GM12878 (cell line): ENCODE measurements around the gene CDH4. TPM values are rescaled to one million over a fixed set of nuclear protein-coding genes. Genes with fewer than 3 reads are reported as not detected.

Experiments
- ATAC-seq: fragments of 200-7000 bp; cut with Tn5 transposase; 3 replicates; pipeline ENCODE4 v1.9.1; 2020; ENCODE audit warnings: mild to moderate bottlenecking, moderate library complexity
- BruUV-seq: library from RNA; stranded (reverse); fragments of 400-500 nt; replicated peaks from 2 replicates; lab custom pipeline; 2021; lab: Mats Ljungman, UMichigan
- CTCF ChIA-PET: fragments of 300-600 bp; sonication (Branson Sonifier 250); formaldehyde crosslinking; extraction: SDS; loops from one replicate; lab custom pipeline; 2021; ENCODE audit warnings: inconsistent platforms; lab: Yijun Ruan, JAX
- POLR2A ChIA-PET: fragments of 350-600 bp; formaldehyde crosslinking; extraction: SDS; loops from one replicate; lab custom pipeline; 2021; ENCODE audit warnings: inconsistent platforms; lab: Charles Lee
- RAD21 ChIA-PET: fragments of 300-600 bp; sonication (Branson Sonifier 250); formaldehyde crosslinking; loops from one replicate; lab custom pipeline; 2023; ENCODE audit warnings: antibody characterized with exemption; ENCODE audit not compliant: unreplicated experiment; lab: Charles Lee
- SMC1A ChIA-PET: fragments of 300-600 bp; sonication (Branson Sonifier 250); formaldehyde crosslinking; loops from one replicate; lab custom pipeline; 2023; ENCODE audit not compliant: unreplicated experiment, uncharacterized antibody; lab: Charles Lee
- DNase-seq: peaks from one replicate; pipeline ENCODE4 v3.0.0-alpha.2; 2011; ENCODE audit warnings: low read depth, low spot score
- FAIRE-seq: peaks from 3 replicates; lab custom pipeline; 2011; peaks lifted over from hg19 to GRCh38; lab: Jason Lieb, UNC
- H2AFZ ChIP-seq: 2 replicates; pipeline ENCODE4 v1.6.0; 2011; ENCODE audit warnings: low read depth, low read length, control low read depth; ENCODE audit not compliant: control insufficient read depth
- H3K27ac ChIP-seq: 2 replicates; pipeline ENCODE4 v1.5.1; 2011; ENCODE audit warnings: control low read depth; ENCODE audit not compliant: control insufficient read depth, insufficient read depth
- H3K27me3 ChIP-seq, 2 experiments: replicated peaks in 1 of 2; 2 replicates each; pipeline versions ENCODE4 v1.6.0 to v1.6.1; 2011; ENCODE audit warnings: low read length in 1 of 2; ENCODE audit not compliant: control insufficient read depth in 2 of 2, insufficient read depth in 2 of 2
- H3K36me3 ChIP-seq, 2 experiments: 2 replicates each; pipeline ENCODE4 v1.5.1; 2011; ENCODE audit warnings: low read length in 1 of 2; ENCODE audit not compliant: control insufficient read depth in 2 of 2, insufficient read depth in 2 of 2
- H3K4me1 ChIP-seq: 2 replicates; pipeline ENCODE4 v1.6.1; 2011; ENCODE audit warnings: mild to moderate bottlenecking, low read length, moderate library complexity, mixed read lengths; ENCODE audit not compliant: control insufficient read depth, insufficient read depth
- H3K4me2 ChIP-seq: 2 replicates; pipeline ENCODE4 v1.6.0; 2011; ENCODE audit warnings: control low read depth; ENCODE audit not compliant: control insufficient read depth, insufficient read depth
- H3K4me3 ChIP-seq: fragments of 200-600 bp; sonication (generic); 2 replicates; pipeline ENCODE4 v1.5.1; 2016
- H3K79me2 ChIP-seq: 2 replicates; pipeline ENCODE4 v1.6.0; 2011; ENCODE audit warnings: low read length; ENCODE audit not compliant: control insufficient read depth, insufficient read depth
- H3K9ac ChIP-seq: 2 replicates; pipeline ENCODE4 v1.8.0; 2011; ENCODE audit warnings: low read length, control low read depth, mixed read lengths; ENCODE audit not compliant: control insufficient read depth, insufficient read depth
- H3K9me3 ChIP-seq: replicated peaks from 3 replicates; pipeline ENCODE4 v1.5.1; 2011; ENCODE audit warnings: mild to moderate bottlenecking, low read length; ENCODE audit not compliant: control insufficient read depth, insufficient read depth
- H4K20me1 ChIP-seq: 2 replicates; pipeline ENCODE4 v1.6.0; 2011; ENCODE audit not compliant: control insufficient read depth, insufficient read depth
- BCL3 ChIP-seq: IDR thresholded peaks from 2 replicates; pipeline ENCODE4 v1.6.1; 2011; ENCODE audit warnings: borderline replicate concordance, low read depth, mild to moderate bottlenecking, moderate library complexity, low read length; ENCODE audit not compliant: insufficient read depth, poor library complexity, severe bottlenecking
- BHLHE40 ChIP-seq, 2 experiments: fragments of 450-650 bp in 1 of 2; IDR thresholded peaks; 2 replicates each; pipeline ENCODE4 v1.6.1; 2011 to 2017; ENCODE audit warnings: low read depth in 2 of 2, borderline replicate concordance in 1 of 2, improper control_type of control experiment in 1 of 2, low read length in 1 of 2, mild to moderate bottlenecking in 1 of 2
- ESRRA ChIP-seq: IDR thresholded peaks from 2 replicates; pipeline ENCODE4 v1.6.1; 2012; ENCODE audit warnings: mild to moderate bottlenecking, low read length, improper control_type of control experiment
- GABPA ChIP-seq: IDR thresholded peaks from 2 replicates; pipeline ENCODE4 v1.6.1; 2014; ENCODE audit warnings: antibody characterized with exemption, low read depth, mild to moderate bottlenecking, inconsistent platforms
- HSF1 ChIP-seq: fragments of 150-350 bp; IDR thresholded peaks from 2 replicates; pipeline ENCODE4 v1.6.1; 2014; ENCODE audit warnings: mild to moderate bottlenecking, low read depth, low read length
- JUNB ChIP-seq: IDR thresholded peaks from 2 replicates; pipeline ENCODE4 v1.6.1; 2016; ENCODE audit warnings: antibody characterized with exemption, mild to moderate bottlenecking
- MYC ChIP-seq: IDR thresholded peaks from 2 replicates; pipeline ENCODE4 v1.6.1; 2011; ENCODE audit warnings: mild to moderate bottlenecking, low read length, moderate library complexity, inconsistent platforms; ENCODE audit not compliant: insufficient read depth, insufficient replicate concordance, insufficient read length, severe bottlenecking
- SPI1 ChIP-seq: IDR thresholded peaks from 2 replicates; pipeline ENCODE4 v1.6.1; 2011; ENCODE audit warnings: low read depth, mild to moderate bottlenecking, low read length, moderate library complexity, borderline replicate concordance; ENCODE audit not compliant: insufficient read depth
- TCF7 ChIP-seq: IDR thresholded peaks from 2 replicates; pipeline ENCODE4 v1.6.1; 2014; ENCODE audit warnings: antibody characterized with exemption, borderline replicate concordance
- USF2 ChIP-seq: IDR thresholded peaks from 2 replicates; pipeline ENCODE4 v1.6.1; 2011; ENCODE audit warnings: low read depth, low read length, improper control_type of control experiment, borderline replicate concordance
- ZNF24 ChIP-seq: fragments of 450-650 bp; IDR thresholded peaks from 2 replicates; pipeline ENCODE4 v1.6.1; 2017; ENCODE audit warnings: antibody characterized with exemption, mild to moderate bottlenecking
- ZNF687 ChIP-seq: fragments of 450-650 bp; IDR thresholded peaks from 2 replicates; pipeline ENCODE4 v1.6.1; 2017; ENCODE audit warnings: mild to moderate bottlenecking, moderate library complexity
- WGBS: methylation state at CpG from one replicate; pipeline ENCODE4 v1.1.6; 2016; ENCODE audit warnings: low lambda C conversion rate; ENCODE audit not compliant: insufficient replicate concordance, insufficient coverage; ENCODE audit errors: missing lambda C conversion rate; 5-methylcytosine and 5-hydroxymethylcytosine counted together
- in situ Hi-C: fragments of 300-500 bp; cut with MboI; formaldehyde crosslinking; loops from 9 replicates; pipeline ENCODE4 v1.14.3; 2018; ENCODE audit warnings: mixed read lengths
- intact Hi-C: fragments of 100-400 bp; cut with micrococcal nuclease; formaldehyde crosslinking; loops from one replicate; pipeline ENCODE4 v1.14.2; 2022; ENCODE audit not compliant: unreplicated experiment
- polyA plus RNA-seq, 11 experiments: library from polyadenylated mRNA; depleted of rRNA in 4 of 11; unstranded in 6 of 11; stranded (reverse) in 5 of 11; fragments of >200 nt; fragmentation: Nextera tagmentation in 4 of 11; fragmentation: Illumina TruSeq in 1 of 11; extraction: Ambion mirVana in 4 of 11; extraction: Trizol in 1 of 11; gene quantifications; 1 replicate in 1 of 11; 2 replicates in 10 of 11; pipeline versions ENCODE4 v1.2.1 to v1.2.3, GENCODE V29; 2011 to 2016; ENCODE audit warnings: inconsistent platforms in 2 of 11, missing spikeins in 2 of 11, low read depth in 1 of 11
- total RNA-seq, 4 experiments: library from RNA; depleted of rRNA in 3 of 4; stranded (reverse); fragments of >200 nt in 3 of 4; fragmentation: Illumina TruSeq in 1 of 4; extraction: Trizol in 1 of 4; gene quantifications; 2 replicates each; pipeline versions ENCODE4 v1.2.1 to v1.2.3, GENCODE V29; 2013 to 2021

CDH4 gene
- total and polyA plus RNA-seq, 10 of the 15 experiments (the other 5 are each of a cell fraction or from before 2014, with no cell fraction given): not detected

GRCh38 chr20:61355585-61355984 is 103.5 kb downstream of the CDH4 start:
- no peaks in the 10 kb centered on the region for H3K27me3 ChIP-seq
- FAIRE-seq (no peak), ATAC-seq (no peak), DNase-seq (no peak)
- no peak overlapping the region for H3K27ac ChIP-seq
- no peak overlapping the region for H2AFZ ChIP-seq
- no peaks in the 10 kb centered on the region; the same call in 2 of the 3 replicates for H3K9me3 ChIP-seq
- no TSS peak for BruUV-seq
- H3K4me1 ChIP-seq: no peaks in the 10 kb centered on the region
- 79% methylated on average over 5 of the region's 5 CpGs for WGBS
- ChIA-PET POLR2A (no interaction called here), CTCF (no interaction called here), RAD21 (no interaction called here), SMC1A (no interaction called here)
- no peaks in the 10 kb centered on the region for H3K79me2 ChIP-seq
- no peak overlapping the region for H3K9ac ChIP-seq
- no peak overlapping the region for H3K4me3 ChIP-seq
- no peaks in the 10 kb centered on the region for H4K20me1 ChIP-seq
- H3K4me2 ChIP-seq: no peak overlapping the region
- in situ Hi-C loops (no loop called here), intact Hi-C loops (no loop called here)
- no peaks in the 10 kb centered on the region for H3K36me3 ChIP-seq
- TF ChIP-seq ZNF24 (no peak), BCL3 (no peak), BHLHE40 (IDR thresholded peaks at IDR 0.05; ENCODE audit: borderline replicate concordance in 1 of 2, low read depth in 2 of 2, low read length in 1 of 2) (no peak), JUNB (no peak), ESRRA (no peak), HSF1 (no peak), GABPA (no peak), TCF7 (no peak), MYC (no peak), SPI1 (no peak), ZNF687 (no peak), USF2 (no peak)
